ENCODE data around the gene ELF1.
"Not testable (repeated sequence)": the region's sequence is repeated elsewhere in the genome, so short reads cannot be mapped to it uniquely, and the experiment has no call there.

The ELF1 gene

DNA sequence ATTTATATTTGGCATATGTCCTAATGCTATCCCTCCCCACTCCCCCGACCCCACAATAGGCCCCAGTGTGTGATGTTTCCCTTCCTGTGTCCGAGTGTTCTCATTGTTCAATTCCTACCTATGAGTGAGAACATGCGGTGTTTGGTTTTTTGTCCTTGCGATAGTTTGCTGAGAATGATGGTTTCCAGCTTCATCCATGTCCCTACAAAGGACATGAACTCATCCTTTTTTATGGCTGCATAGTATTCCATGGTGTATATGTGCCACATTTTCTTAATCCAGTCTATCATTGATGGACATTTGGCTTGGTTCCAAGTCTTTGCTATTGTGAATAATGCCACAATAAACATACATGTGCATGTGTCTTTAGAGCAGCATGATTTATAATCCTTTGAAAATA lies 23.3 kb upstream of the ELF1 start:
- in situ Hi-C loops (cut with HindIII; ENCODE audit: low sequenced_read_pairs) = not testable (repeated sequence)

DNA sequence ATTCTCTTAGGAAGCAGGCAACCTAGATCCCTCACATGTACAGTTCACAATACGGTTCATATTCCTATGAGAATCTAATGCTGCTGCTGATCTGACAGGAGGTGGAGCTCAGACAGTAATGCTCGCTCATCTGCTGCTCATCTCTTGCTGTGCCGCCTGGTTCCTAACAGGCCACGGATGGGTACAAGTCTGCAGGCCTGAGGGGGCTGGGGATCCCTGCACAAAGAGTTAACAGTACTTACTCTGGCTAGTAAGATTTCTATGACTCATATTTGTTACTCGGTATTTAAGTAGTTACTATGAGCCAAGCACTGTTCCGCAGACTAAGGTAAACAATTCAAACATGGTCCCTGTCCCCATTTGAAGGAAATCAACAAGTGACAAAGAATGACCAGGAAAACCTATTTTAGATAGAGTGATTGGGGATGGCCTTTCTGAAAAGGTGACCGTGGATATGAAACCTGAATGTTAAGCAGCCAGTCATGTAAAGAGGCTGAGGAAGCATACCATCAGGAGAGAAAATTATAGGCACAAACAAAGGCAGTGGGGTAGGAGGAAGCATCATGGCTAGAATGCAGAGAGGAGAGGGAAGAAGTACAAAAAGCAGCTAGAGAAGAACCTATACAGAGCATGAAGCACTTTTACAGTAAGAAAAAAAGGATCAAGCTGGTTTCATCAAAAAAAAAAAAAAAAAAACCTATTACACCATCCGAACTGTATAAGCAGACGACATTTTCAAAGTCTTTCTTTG lies 21.6 kb upstream of the ELF1 start:
- in situ Hi-C loops (cut with HindIII; ENCODE audit: low sequenced_read_pairs) = no loop called here

- in situ Hi-C loops (cut with HindIII; ENCODE audit: low sequenced_read_pairs) = no loop called here
Measured at GRCh38 chr13:41039746-41040145, 20.6 kb upstream of the ELF1 start.

DNA sequence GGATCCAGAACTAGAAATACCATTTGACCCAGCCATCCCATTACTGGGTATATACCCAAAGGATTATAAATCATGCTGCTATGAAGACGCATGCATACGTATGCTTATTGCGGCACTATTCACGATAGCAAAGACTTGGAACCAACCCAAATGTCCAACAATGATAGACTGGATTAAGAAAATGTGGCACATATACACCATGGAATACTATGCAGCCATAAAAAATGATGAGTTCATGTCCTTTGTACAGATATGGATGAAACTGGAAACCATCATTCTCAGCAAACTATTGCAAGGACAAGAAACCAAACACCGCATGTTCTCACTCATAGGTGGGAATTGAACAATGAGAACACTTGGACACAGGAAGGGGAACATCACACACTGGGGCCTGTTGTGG lies 17.4 kb upstream of the ELF1 start:
- in situ Hi-C loops (cut with HindIII; ENCODE audit: low sequenced_read_pairs) = not testable (repeated sequence)

DNA sequence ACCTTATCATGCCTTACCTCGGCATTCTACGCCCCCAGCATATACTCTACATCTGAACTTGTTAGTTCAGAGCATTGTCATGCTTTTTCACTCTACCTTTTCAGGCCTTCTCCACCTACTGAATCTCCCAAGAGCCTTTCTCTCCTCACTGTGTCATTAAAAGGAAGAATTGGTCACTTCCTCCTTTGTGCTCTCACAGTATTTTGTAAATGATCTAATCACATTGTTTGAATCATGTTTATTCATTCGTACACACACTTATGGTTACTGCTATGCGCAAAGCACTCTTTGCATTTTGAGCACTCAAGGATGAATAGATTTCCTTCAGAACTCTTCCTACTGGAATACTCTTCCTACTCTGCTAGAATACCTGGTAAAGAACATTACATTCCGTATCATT lies 15.8 kb upstream of the ELF1 start:
- in situ Hi-C loops (cut with HindIII; ENCODE audit: low sequenced_read_pairs) = no loop called here

GRCh38 chr13:41034382-41034781 lies 15.3 kb upstream of the ELF1 start:
- in situ Hi-C loops (cut with HindIII; ENCODE audit: low sequenced_read_pairs) = no loop called here

GRCh38 chr13:41032691-41033376 lies 13.7 kb upstream of the ELF1 start:
- in situ Hi-C loops (cut with HindIII; ENCODE audit: low sequenced_read_pairs) = no loop called here

GRCh38 chr13:41029629-41030028 lies 10.5 kb upstream of the ELF1 start:
- in situ Hi-C loops (cut with HindIII; ENCODE audit: low sequenced_read_pairs) = no loop called here

- in situ Hi-C loops (cut with HindIII; ENCODE audit: low sequenced_read_pairs) = no loop called here
Measured at GRCh38 chr13:41028051-41028450, 8.9 kb upstream of the ELF1 start.

- in situ Hi-C loops (cut with HindIII; ENCODE audit: low sequenced_read_pairs) = no loop called here
Measured at GRCh38 chr13:41026788-41027187, 7.7 kb upstream of the ELF1 start.

DNA sequence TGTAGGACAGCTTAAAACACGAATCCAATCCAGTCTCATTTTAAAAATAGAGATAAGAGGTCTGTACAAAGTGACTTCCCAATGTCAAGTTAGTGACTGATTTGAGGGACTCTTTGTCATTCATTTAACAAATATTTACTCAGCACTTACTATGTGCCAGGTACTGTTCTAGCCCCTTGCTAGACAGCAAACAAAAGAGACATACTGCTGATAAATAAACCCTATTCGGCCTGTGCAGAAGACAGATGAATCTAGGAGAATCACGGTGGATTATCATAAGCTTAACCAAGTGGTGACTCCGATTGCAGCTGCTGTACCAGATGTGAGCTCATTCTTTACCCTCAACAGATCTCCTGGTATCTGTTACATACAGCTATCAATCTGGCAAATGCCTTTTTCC lies 6.4 kb upstream of the ELF1 start:
- in situ Hi-C loops (cut with HindIII; ENCODE audit: low sequenced_read_pairs) = no loop called here

DNA sequence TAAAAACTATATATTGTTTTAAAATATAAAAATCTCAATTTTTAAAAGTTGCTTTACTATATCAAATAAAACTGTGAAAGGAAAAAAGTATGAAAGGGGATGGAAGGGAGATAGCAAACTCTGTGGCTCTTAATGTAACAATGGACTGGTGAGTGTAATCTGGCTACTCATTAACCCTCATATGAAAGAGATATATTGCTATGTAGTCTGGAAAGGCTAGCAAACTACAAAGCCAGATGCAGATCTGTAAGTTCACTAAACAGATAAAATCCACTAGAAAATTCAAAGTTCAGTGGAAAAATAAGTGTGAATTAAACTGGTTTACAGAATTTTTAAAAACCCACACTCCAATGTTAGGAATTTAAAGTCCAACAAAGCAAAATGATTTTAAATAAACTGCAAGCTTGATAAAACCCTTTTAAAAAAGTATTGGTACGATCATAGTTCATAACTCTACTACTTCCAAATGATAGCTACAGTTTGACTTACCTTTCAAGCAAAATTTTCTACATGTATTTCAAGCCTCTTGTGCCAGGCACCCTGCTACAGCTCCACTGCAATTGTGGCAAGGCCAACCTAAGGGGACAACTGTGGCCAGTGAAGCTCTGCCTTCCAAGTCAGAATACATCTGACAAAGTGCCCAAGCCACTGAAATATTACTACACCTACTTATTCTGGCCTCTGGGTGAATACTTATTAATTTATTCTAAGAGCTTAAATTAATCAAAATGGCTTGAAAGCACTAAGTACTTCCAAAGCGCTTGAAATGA lies 647 bp upstream of the ELF1 start:
- in situ Hi-C loops (cut with HindIII; ENCODE audit: low sequenced_read_pairs) = no loop called here

GRCh38 chr13:41018602-41018948 lies 541 bp downstream of the ELF1 start:
- in situ Hi-C loops (cut with HindIII; ENCODE audit: low sequenced_read_pairs) = no loop called here

- in situ Hi-C loops (cut with HindIII; ENCODE audit: low sequenced_read_pairs) = no loop called here
Measured at GRCh38 chr13:41017817-41018601, 1.1 kb downstream of the ELF1 start.

GRCh38 chr13:41017159-41017558 lies 2.0 kb downstream of the ELF1 start:
- in situ Hi-C loops (cut with HindIII; ENCODE audit: low sequenced_read_pairs) = no loop called here

DNA sequence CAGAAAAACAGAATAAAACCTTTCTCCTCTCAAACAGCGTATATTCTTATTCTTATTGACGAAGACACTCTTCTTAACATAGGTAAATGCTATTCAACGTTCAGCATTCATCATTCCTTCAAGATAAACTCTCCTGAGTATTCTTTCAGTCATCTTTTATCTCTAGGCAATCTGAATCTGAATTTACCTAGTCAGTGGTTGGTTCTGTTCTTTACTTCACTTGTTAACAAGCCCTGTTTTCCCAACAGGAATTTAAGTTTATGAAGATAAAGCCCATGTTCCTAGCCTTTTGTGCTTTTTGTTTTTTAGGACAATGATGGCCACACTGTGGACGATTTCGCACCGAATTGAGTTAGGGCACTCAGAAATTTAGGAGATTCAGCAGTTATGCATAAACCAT lies 3.2 kb downstream of the ELF1 start:
- in situ Hi-C loops (cut with HindIII; ENCODE audit: low sequenced_read_pairs) = no loop called here

DNA sequence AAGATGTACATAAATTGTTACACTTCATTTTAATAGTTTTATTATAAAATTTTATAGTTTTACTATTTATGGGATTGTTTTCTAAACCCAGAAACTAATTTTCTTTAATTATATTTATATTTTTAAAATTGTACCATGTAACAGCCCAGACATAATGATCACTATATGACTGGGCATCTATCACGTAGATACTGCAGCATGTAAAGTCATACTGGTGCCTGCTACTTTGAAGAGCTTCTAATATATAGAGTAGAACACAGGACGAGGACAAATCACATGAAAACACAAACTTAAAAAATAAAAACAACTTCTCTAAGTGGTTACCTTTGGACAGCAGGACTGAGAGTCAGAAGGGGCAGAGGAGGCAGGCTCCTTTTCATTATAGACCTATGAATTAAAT lies 5.3 kb downstream of the ELF1 start:
- in situ Hi-C loops (cut with HindIII; ENCODE audit: low sequenced_read_pairs) = no loop called here

DNA sequence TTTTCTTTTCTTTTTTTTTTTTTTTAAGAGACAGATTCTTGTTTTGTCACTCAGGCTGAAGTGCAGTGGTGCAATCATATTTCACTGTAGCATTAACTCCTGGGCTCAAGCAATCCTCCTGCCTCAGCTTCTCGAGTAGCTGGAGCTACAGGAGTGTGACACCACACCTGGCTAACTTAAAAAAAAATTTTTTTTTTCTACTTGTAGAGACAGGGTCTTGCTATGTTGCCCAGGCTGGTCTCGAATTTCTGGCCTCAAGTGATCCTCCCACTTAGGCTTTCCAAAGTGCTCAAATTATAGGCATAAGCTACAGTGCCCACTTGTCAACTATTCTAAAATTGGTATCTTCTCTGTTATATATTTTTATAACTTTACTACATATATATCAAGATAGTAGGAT lies 6.6 kb downstream of the ELF1 start:
- in situ Hi-C loops (cut with HindIII; ENCODE audit: low sequenced_read_pairs) = no loop called here

GRCh38 chr13:41011382-41011956 lies 7.6 kb downstream of the ELF1 start:
- in situ Hi-C loops (cut with HindIII; ENCODE audit: low sequenced_read_pairs) = no loop called here

DNA sequence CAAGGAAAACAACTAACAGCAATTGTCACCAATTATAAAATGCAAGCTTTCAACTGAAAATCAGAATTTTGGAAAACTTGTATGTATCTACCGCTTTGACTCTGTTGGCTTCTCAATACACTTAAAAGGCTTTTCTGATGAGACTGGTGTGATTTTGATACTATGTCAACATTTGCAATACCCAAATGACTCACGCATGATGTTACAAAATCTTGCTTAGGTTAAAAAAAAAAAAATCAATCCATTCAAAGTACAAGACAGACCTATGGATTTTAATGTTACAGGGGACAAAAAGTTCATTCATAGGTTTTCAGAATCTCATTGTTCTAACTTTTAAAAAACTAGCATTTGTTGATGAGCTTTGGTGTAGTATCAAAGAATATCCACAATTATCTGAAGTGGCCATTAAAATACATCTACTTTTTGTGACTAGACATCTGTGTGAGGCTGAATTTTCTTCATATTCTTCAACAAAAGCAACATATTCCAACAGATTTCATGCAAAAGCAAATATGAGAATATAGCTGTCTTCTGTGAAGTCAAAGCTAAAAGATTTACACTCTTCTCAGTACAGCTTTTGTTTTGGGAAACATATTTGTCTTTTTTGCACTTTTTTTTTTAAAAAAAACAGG lies 10.7 kb downstream of the ELF1 start:
- in situ Hi-C loops (cut with HindIII; ENCODE audit: low sequenced_read_pairs) = no loop called here
